HepG2 (cell line): ENCODE results near the gene SLC1A5. TPM values are rescaled to one million over a fixed set of nuclear protein-coding genes. Genes with fewer than 3 reads are reported as not detected.

Experiments
- BRCA1 ChIP-seq: sonication (generic); formaldehyde crosslinking; IDR thresholded peaks from 2 replicates; pipeline ENCODE4 v1.4.0; 2020; ENCODE audit warnings: missing genetic modification reagents
- CBX1 ChIP-seq: IDR thresholded peaks from one replicate; pipeline ENCODE4 v1.6.1; 2016; ENCODE audit warnings: antibody characterized with exemption, low read depth
- CCDC6 ChIP-seq: sonication (generic); formaldehyde crosslinking; IDR thresholded peaks from 2 replicates; pipeline ENCODE4 v1.8.1; 2022; ENCODE audit warnings: mild to moderate bottlenecking, missing genetic modification reagents, moderate library complexity
- DNMT3B ChIP-seq: conservative IDR thresholded peaks from 2 replicates; pipeline ENCODE4 v1.6.1; 2016; ENCODE audit warnings: missing biosample characterization, control low read depth
- GATA4 ChIP-seq: sonication (generic); IDR thresholded peaks from 2 replicates; pipeline ENCODE4 v1.6.1; 2016; ENCODE audit warnings: antibody characterized with exemption, low read depth, borderline replicate concordance
- JUN ChIP-seq: sonication (generic); formaldehyde crosslinking; IDR thresholded peaks from 2 replicates; pipeline ENCODE4 v1.4.0; 2020; ENCODE audit warnings: mild to moderate bottlenecking, missing genetic modification reagents
- MNT ChIP-seq: fragments of 450-650 bp; IDR thresholded peaks from 2 replicates; pipeline ENCODE4 v1.6.1; 2016
- PTBP1 ChIP-seq: fragments of 200-400 bp; formaldehyde crosslinking; IDR thresholded peaks from 2 replicates; pipeline ENCODE4 v1.6.1; 2018; ENCODE audit warnings: low read length, low read depth; ENCODE audit not compliant: poor library complexity, severe bottlenecking
- RBM22 ChIP-seq: fragments of 200-400 bp; formaldehyde crosslinking; optimal IDR thresholded peaks from 2 replicates; pipeline ENCODE3; 2017; ENCODE audit warnings: mild to moderate bottlenecking, low read length, moderate library complexity
- RERE ChIP-seq: IDR thresholded peaks from 2 replicates; pipeline ENCODE4 v1.6.1; 2016; ENCODE audit warnings: low read depth, missing genetic modification reagents, missing compliant biosample characterization
- SKI ChIP-seq: fragments of 450-650 bp; IDR thresholded peaks from one replicate; pipeline ENCODE4 v1.6.1; 2018; ENCODE audit warnings: mild to moderate bottlenecking; ENCODE audit not compliant: partially characterized antibody
- SMARCE1 ChIP-seq: fragments of 450-650 bp; IDR thresholded peaks from 2 replicates; pipeline ENCODE4 v1.6.1; 2017; ENCODE audit warnings: borderline replicate concordance
- TAF15 ChIP-seq: fragments of 200-400 bp; formaldehyde crosslinking; IDR thresholded peaks from one replicate; pipeline ENCODE4 v1.6.1; 2018; ENCODE audit warnings: mild to moderate bottlenecking, low read depth, low read length; ENCODE audit not compliant: poor library complexity, severe bottlenecking
- ZBTB14 ChIP-seq: sonication (generic); formaldehyde crosslinking; IDR thresholded peaks from 2 replicates; pipeline ENCODE4 v1.4.0; 2020; ENCODE audit warnings: missing genetic modification reagents
- ZNF616 ChIP-seq: sonication (generic); formaldehyde crosslinking; IDR thresholded peaks from 2 replicates; pipeline ENCODE4 v1.5.0; 2020; ENCODE audit warnings: low read depth, mild to moderate bottlenecking, missing genetic modification reagents
- ZNF670 ChIP-seq: sonication (generic); formaldehyde crosslinking; IDR thresholded peaks from 2 replicates; pipeline ENCODE4 v1.8.0; 2022; ENCODE audit warnings: mild to moderate bottlenecking, missing genetic modification reagents, borderline replicate concordance
- ZNF782 ChIP-seq: sonication (generic); formaldehyde crosslinking; IDR thresholded peaks from 2 replicates; pipeline ENCODE4 v1.4.0; 2020; ENCODE audit warnings: missing genetic modification reagents, mild to moderate bottlenecking, borderline replicate concordance
- polyA plus RNA-seq, 8 experiments: library from polyadenylated mRNA; depleted of rRNA in 3 of 8; stranded (reverse) in 7 of 8; unstranded in 1 of 8; fragments of >200 nt; fragmentation: Illumina TruSeq in 4 of 8; extraction: Trizol in 4 of 8; gene quantifications; 2 replicates each; pipeline versions ENCODE4 v1.2.1 to v1.2.3, GENCODE V29; 2011 to 2016; ENCODE audit warnings: low read depth in 4 of 8, missing spikeins in 1 of 8, mixed read lengths in 1 of 8; ENCODE audit not compliant: insufficient read depth in 1 of 8
- total RNA-seq, 5 experiments: library from RNA; depleted of rRNA; stranded (reverse); fragments of >200 nt; fragmentation: Illumina TruSeq; extraction: Trizol; gene quantifications; 2 replicates each; pipeline ENCODE4 v1.2.3, GENCODE V29; 2016; ENCODE audit warnings: low read depth in 1 of 5
- TF ChIP-seq, protein P1 (sequence below): sonication (generic); formaldehyde crosslinking; IDR thresholded peaks from 2 replicates; pipeline ENCODE4 v1.4.0; 2020; ENCODE audit warnings: missing genetic modification reagents
- TF ChIP-seq, protein P2 (sequence below): sonication (generic); formaldehyde crosslinking; IDR thresholded peaks from 2 replicates; pipeline ENCODE4 v1.8.0; 2022; ENCODE audit warnings: mild to moderate bottlenecking, missing genetic modification reagents, moderate library complexity

The SLC1A5 gene
- total and polyA plus RNA-seq, 2 of the 13 experiments (the other 11 are each of a cell fraction or from before 2014, with no cell fraction given), result 120 to 159 TPM

GRCh38 chr19:46788262-46788967, at the start of gene SLC1A5 (continued):
- no peak for TF ChIP-seq TAF15
- TF ChIP-seq RBM22, result peak; percentile 88
- 0 out of 2 replicates have a peak, but pooled peaks have one; percentile 60 for TF ChIP-seq ZNF616
- TF ChIP-seq MNT, result peak; percentile 71
- 0 out of 2 replicates have a peak, but pooled peaks have one; percentile 58 for TF ChIP-seq ZNF782 (CRISPR knock-in tag)
- TF ChIP-seq GATA4, result peak; percentile 91
- TF ChIP-seq, protein P1, sequence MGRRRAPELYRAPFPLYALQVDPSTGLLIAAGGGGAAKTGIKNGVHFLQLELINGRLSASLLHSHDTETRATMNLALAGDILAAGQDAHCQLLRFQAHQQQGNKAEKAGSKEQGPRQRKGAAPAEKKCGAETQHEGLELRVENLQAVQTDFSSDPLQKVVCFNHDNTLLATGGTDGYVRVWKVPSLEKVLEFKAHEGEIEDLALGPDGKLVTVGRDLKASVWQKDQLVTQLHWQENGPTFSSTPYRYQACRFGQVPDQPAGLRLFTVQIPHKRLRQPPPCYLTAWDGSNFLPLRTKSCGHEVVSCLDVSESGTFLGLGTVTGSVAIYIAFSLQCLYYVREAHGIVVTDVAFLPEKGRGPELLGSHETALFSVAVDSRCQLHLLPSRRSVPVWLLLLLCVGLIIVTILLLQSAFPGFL (CRISPR knock-in tag), result no peak
- peak; percentile 57 for TF ChIP-seq DNMT3B (CRISPR knock-in tag)
- TF ChIP-seq ZBTB14 (CRISPR knock-in tag), result no peak
- TF ChIP-seq RERE (CRISPR knock-in tag), result no peak
- no peak for TF ChIP-seq SKI
- TF ChIP-seq ZNF670 (CRISPR knock-in tag), result peak; percentile 89
- TF ChIP-seq BRCA1, result no peak
- TF ChIP-seq SMARCE1, result no peak
- no peak for TF ChIP-seq JUN (CRISPR knock-in tag)
- peak; percentile 68 for TF ChIP-seq CBX1
- TF ChIP-seq CCDC6 (CRISPR knock-in tag), result peak; percentile 57; the same call in 1 of the 2 replicates
- TF ChIP-seq, protein P2, sequence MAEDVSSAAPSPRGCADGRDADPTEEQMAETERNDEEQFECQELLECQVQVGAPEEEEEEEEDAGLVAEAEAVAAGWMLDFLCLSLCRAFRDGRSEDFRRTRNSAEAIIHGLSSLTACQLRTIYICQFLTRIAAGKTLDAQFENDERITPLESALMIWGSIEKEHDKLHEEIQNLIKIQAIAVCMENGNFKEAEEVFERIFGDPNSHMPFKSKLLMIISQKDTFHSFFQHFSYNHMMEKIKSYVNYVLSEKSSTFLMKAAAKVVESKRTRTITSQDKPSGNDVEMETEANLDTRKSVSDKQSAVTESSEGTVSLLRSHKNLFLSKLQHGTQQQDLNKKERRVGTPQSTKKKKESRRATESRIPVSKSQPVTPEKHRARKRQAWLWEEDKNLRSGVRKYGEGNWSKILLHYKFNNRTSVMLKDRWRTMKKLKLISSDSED, result no peak
- no peak for TF ChIP-seq PTBP1
